K562 (cell line): Measurements from ENCODE around the gene PPP1CA. TPM values are rescaled to one million over a fixed set of nuclear protein-coding genes. Genes with fewer than 3 reads are reported as not detected.
A peak's percentile ranks its signal among the peaks of the same experiment; 100 is the strongest.

ENCODE experiments used
- BMI1 ChIP-seq: fragments of 150-350 bp; IDR thresholded peaks from 2 replicates; pipeline ENCODE4 v1.6.1; 2014; ENCODE audit warnings: low read length
- CTBP1 ChIP-seq: fragments of 450-650 bp; IDR thresholded peaks from 2 replicates; pipeline ENCODE4 v1.6.1; 2016; ENCODE audit warnings: borderline replicate concordance
- ETS2 ChIP-seq: IDR thresholded peaks from 2 replicates; pipeline ENCODE4 v1.6.1; 2016; ENCODE audit warnings: borderline replicate concordance, missing genetic modification characterization, mild to moderate bottlenecking, moderate library complexity, missing compliant biosample characterization; ENCODE audit not compliant: poor library complexity, severe bottlenecking
- FIP1L1 ChIP-seq: fragments of 200-400 bp; formaldehyde crosslinking; IDR thresholded peaks from 2 replicates; pipeline ENCODE4 v1.6.1; 2018; ENCODE audit warnings: mild to moderate bottlenecking, low read depth, low read length; ENCODE audit not compliant: poor library complexity, severe bottlenecking
- FOXA3 ChIP-seq, 2 experiments: fragments of 450-650 bp in 1 of 2; sonication (generic) in 1 of 2; formaldehyde crosslinking; IDR thresholded peaks in 1 of 2; conservative IDR thresholded peaks in 1 of 2; 2 replicates each; pipeline versions ENCODE4 v1.4.0 to v1.8.0; 2020 to 2022; ENCODE audit warnings: mild to moderate bottlenecking in 2 of 2, missing genetic modification reagents in 1 of 2
- HMGXB4 ChIP-seq: sonication (generic); formaldehyde crosslinking; IDR thresholded peaks from 2 replicates; pipeline ENCODE4 v1.8.1; 2023; ENCODE audit warnings: mild to moderate bottlenecking, missing genetic modification reagents
- KLF6 ChIP-seq: fragments of 250-450 bp; sonication (Bioruptor Pico); IDR thresholded peaks from 2 replicates; pipeline ENCODE4 v1.4.0; 2020; ENCODE audit warnings: mild to moderate bottlenecking, moderate library complexity, borderline replicate concordance
- NFIX ChIP-seq: fragments of 250-450 bp; sonication (Bioruptor Pico); IDR thresholded peaks from 2 replicates; pipeline ENCODE4 v1.4.0; 2020; ENCODE audit warnings: low read depth, mild to moderate bottlenecking, moderate library complexity
- PHF8 ChIP-seq: fragments of 200-600 bp; sonication (generic); IDR thresholded peaks from 2 replicates; pipeline ENCODE4 v1.6.1; 2012; ENCODE audit warnings: mixed run types, mild to moderate bottlenecking, inconsistent platforms, low read length, moderate library complexity, borderline replicate concordance
- PRPF4 ChIP-seq: fragments of 200-400 bp; formaldehyde crosslinking; IDR thresholded peaks from one replicate; pipeline ENCODE4 v1.6.1; 2017; ENCODE audit warnings: low read length, low read depth, mild to moderate bottlenecking; ENCODE audit not compliant: insufficient read depth, poor library complexity, severe bottlenecking
- RHOXF2B ChIP-seq: fragments of 250-450 bp; sonication (Bioruptor Pico); conservative IDR thresholded peaks from 2 replicates; pipeline ENCODE4 v1.5.1; 2021
- SRSF9 ChIP-seq: fragments of 200-400 bp; formaldehyde crosslinking; IDR thresholded peaks from 2 replicates; pipeline ENCODE4 v1.6.1; 2017; ENCODE audit warnings: low read depth, low read length, borderline replicate concordance
- THRB ChIP-seq: fragments of 450-650 bp; formaldehyde crosslinking; conservative IDR thresholded peaks from 2 replicates; pipeline ENCODE4 v1.4.0; 2022; ENCODE audit warnings: mild to moderate bottlenecking, missing genetic modification characterization
- ZNF121 ChIP-seq: sonication (generic); formaldehyde crosslinking; conservative IDR thresholded peaks from 2 replicates; pipeline ENCODE4 v1.8.0; 2022; ENCODE audit warnings: missing genetic modification reagents
- ZZZ3 ChIP-seq: fragments of 450-650 bp; IDR thresholded peaks from 2 replicates; pipeline ENCODE4 v1.6.1; 2016; ENCODE audit warnings: antibody characterized with exemption, mild to moderate bottlenecking, moderate library complexity
- polyA plus RNA-seq, 8 experiments: library from polyadenylated mRNA; depleted of rRNA in 4 of 8; stranded (reverse) in 5 of 8; unstranded in 3 of 8; fragments of >200 nt; fragmentation: Nextera tagmentation in 2 of 8; fragmentation: Illumina TruSeq in 1 of 8; extraction: Ambion mirVana in 2 of 8; extraction: Trizol in 1 of 8; gene quantifications; 2 replicates each; pipeline versions ENCODE4 v1.2.1 to v1.2.3, GENCODE V29; 2011 to 2014; ENCODE audit warnings: inconsistent platforms in 1 of 8, missing spikeins in 1 of 8
- total RNA-seq, 7 experiments: library from RNA; depleted of rRNA in 6 of 7; stranded (reverse); fragments of >200 nt in 6 of 7; fragmentation: Illumina TruSeq in 2 of 7; extraction: Trizol in 2 of 7; gene quantifications; 2 replicates each; pipeline versions ENCODE4 v1.2.1 to v1.2.3, GENCODE V29; 2011 to 2021; ENCODE audit warnings: low replicate concordance in 1 of 7
- TF ChIP-seq, protein P1 (sequence below), 2 experiments: fragments of 450-650 bp; formaldehyde crosslinking in 1 of 2; IDR thresholded peaks; 2 replicates each; pipeline versions ENCODE4 v1.4.0 to v1.6.1; 2014 to 2020; ENCODE audit warnings: mild to moderate bottlenecking in 2 of 2, borderline replicate concordance in 1 of 2, low read depth in 1 of 2

PPP1CA gene
- total and polyA plus RNA-seq, 9 of the 15 experiments (the other 6 are each of a cell fraction or from before 2014, with no cell fraction given) = 18.2 to 242 (median 188) TPM

- TF ChIP-seq, protein P1, sequence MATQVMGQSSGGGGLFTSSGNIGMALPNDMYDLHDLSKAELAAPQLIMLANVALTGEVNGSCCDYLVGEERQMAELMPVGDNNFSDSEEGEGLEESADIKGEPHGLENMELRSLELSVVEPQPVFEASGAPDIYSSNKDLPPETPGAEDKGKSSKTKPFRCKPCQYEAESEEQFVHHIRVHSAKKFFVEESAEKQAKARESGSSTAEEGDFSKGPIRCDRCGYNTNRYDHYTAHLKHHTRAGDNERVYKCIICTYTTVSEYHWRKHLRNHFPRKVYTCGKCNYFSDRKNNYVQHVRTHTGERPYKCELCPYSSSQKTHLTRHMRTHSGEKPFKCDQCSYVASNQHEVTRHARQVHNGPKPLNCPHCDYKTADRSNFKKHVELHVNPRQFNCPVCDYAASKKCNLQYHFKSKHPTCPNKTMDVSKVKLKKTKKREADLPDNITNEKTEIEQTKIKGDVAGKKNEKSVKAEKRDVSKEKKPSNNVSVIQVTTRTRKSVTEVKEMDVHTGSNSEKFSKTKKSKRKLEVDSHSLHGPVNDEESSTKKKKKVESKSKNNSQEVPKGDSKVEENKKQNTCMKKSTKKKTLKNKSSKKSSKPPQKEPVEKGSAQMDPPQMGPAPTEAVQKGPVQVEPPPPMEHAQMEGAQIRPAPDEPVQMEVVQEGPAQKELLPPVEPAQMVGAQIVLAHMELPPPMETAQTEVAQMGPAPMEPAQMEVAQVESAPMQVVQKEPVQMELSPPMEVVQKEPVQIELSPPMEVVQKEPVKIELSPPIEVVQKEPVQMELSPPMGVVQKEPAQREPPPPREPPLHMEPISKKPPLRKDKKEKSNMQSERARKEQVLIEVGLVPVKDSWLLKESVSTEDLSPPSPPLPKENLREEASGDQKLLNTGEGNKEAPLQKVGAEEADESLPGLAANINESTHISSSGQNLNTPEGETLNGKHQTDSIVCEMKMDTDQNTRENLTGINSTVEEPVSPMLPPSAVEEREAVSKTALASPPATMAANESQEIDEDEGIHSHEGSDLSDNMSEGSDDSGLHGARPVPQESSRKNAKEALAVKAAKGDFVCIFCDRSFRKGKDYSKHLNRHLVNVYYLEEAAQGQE (IDR thresholded peaks at IDR 0.05; ENCODE audit: borderline replicate concordance) = no peak
- TF ChIP-seq, protein P1 (CRISPR knock-in tag; IDR thresholded peaks at IDR 0.05; ENCODE audit: low read depth) = peak; percentile 23; the same call in 1 of the 2 replicates
- TF ChIP-seq HMGXB4 = no peak
- TF ChIP-seq FIP1L1 = peak; percentile 25
- no peak for TF ChIP-seq ZZZ3
- peak; percentile 15; the same call in 1 of the 2 replicates for TF ChIP-seq CTBP1
- no peak for TF ChIP-seq KLF6 (CRISPR knock-in tag)
- TF ChIP-seq NFIX = no peak
- TF ChIP-seq ZNF121 (CRISPR knock-in tag) = no peak
- no peak for TF ChIP-seq PRPF4
- no peak for TF ChIP-seq RHOXF2B (CRISPR knock-in tag)
- TF ChIP-seq THRB (CRISPR knock-in tag) = no peak
- no peak for TF ChIP-seq ETS2
- no peak for TF ChIP-seq FOXA3 (CRISPR knock-in tag; conservative IDR thresholded peaks at IDR 0.05 in 1 of 2, IDR thresholded peaks at IDR 0.05 in 1 of 2)
- peak; percentile 38; the same call in 1 of the 2 replicates for TF ChIP-seq PHF8
- no peak for TF ChIP-seq BMI1
- TF ChIP-seq SRSF9 = no peak
These were observed 28.5 kb downstream of the PPP1CA start, which contains the start of gene CLCF1 (continued) for GRCh38 chr11:67372993-67373647.
